A673 (cell line): Measurements from ENCODE around the gene EIF1.

ENCODE experiments used
- EZH2 ChIP-seq: fragments of 200-600 bp; sonication (generic); IDR thresholded peaks from 2 replicates; pipeline ENCODE4 v1.6.1; 2017; ENCODE audit warnings: borderline replicate concordance, low read depth, mild to moderate bottlenecking, mixed read lengths, antibody characterized with exemption, low read length; ENCODE audit not compliant: poor library complexity, severe bottlenecking
- TF ChIP-seq, protein P1 (sequence below): fragments of 300-800, 200-600 bp; sonication (generic); conservative IDR thresholded peaks from 2 replicates; pipeline ENCODE4 v1.5.1; 2017; ENCODE audit warnings: low read depth, mild to moderate bottlenecking, antibody characterized with exemption, low read length, moderate library complexity, mixed read lengths

DNA sequence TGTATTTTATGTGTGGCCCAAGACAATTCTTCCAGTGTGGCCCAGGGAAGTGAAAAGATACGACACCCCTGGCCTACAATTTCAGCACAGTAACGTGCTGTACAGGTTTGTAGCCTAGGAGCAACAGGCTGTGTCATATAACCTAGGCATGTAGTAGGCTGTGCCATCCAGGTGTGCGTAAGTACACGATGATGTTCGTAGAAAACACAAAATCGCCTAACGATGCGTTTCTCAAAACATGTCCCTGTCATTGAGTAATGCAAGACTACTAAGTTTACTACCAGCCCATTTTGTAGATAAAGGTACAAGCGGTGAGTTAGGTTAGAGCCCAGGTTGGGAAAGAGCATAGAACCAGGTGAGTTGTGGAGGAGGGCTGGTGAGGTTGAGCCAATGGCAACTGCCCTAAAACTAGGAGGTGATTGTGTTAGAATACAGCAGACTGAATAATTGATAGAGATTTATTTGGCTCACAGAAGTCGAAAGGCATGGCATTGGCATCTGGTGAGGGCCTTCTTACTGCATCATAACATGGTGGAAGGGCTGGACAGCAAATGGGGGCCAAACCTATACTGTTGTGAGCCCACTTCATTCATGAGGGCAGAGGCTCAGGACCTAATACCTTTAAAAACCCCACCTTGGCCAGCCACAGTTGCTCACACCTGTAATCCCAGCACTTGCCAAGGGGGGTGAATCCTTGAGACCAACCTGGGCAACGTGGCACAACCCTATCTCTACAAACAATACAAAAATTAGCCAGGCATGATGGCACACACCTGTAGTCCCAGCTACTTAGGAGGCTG, 4.2 kb downstream of the EIF1 start:
- TF ChIP-seq, protein P1, sequence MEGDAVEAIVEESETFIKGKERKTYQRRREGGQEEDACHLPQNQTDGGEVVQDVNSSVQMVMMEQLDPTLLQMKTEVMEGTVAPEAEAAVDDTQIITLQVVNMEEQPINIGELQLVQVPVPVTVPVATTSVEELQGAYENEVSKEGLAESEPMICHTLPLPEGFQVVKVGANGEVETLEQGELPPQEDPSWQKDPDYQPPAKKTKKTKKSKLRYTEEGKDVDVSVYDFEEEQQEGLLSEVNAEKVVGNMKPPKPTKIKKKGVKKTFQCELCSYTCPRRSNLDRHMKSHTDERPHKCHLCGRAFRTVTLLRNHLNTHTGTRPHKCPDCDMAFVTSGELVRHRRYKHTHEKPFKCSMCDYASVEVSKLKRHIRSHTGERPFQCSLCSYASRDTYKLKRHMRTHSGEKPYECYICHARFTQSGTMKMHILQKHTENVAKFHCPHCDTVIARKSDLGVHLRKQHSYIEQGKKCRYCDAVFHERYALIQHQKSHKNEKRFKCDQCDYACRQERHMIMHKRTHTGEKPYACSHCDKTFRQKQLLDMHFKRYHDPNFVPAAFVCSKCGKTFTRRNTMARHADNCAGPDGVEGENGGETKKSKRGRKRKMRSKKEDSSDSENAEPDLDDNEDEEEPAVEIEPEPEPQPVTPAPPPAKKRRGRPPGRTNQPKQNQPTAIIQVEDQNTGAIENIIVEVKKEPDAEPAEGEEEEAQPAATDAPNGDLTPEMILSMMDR = no peak
- no peak for TF ChIP-seq EZH2
